BE2C (cell line): Measurements from ENCODE around the gene KCNAB2.

Experiments
- DNase-seq: peaks from one replicate; pipeline ENCODE4 v3.0.0-alpha.2; 2020
- H3K27me3 ChIP-seq: fragments of 250-450 bp; sonication (Bioruptor Pico); 2 replicates; pipeline ENCODE4 v1.5.1; 2020; ENCODE audit warnings: mild to moderate bottlenecking
- H3K36me3 ChIP-seq: fragments of 250-450 bp; sonication (Bioruptor Pico); 2 replicates; pipeline ENCODE4 v1.5.1; 2020; ENCODE audit warnings: mild to moderate bottlenecking
- H3K4me1 ChIP-seq: fragments of 250-450 bp; sonication (Bioruptor Pico); 2 replicates; pipeline ENCODE4 v1.5.1; 2020
- H3K4me3 ChIP-seq: 2 replicates; pipeline ENCODE4 v1.5.1; 2011; ENCODE audit warnings: low read depth, low read length
- H3K9me3 ChIP-seq: fragments of 250-450 bp; sonication (Bioruptor Pico); 2 replicates; pipeline ENCODE4 v1.5.1; 2020
- CTCF ChIP-seq: IDR thresholded peaks from 2 replicates; pipeline ENCODE4 v1.5.1; 2012; ENCODE audit warnings: mild to moderate bottlenecking, low read depth, low read length

KCNAB2 gene

GRCh38 chr1:6134206-6134605 is 88.5 kb downstream of the KCNAB2 start:
- no peak for DNase-seq
- no peaks in the 10 kb centered on the region for H3K4me1 ChIP-seq
- no peaks in the 10 kb centered on the region for H3K36me3 ChIP-seq
- H3K9me3 ChIP-seq = no peaks in the 10 kb centered on the region
- H3K4me3 ChIP-seq = no peak overlapping the region
- no peaks in the 10 kb centered on the region for H3K27me3 ChIP-seq
- TF ChIP-seq CTCF = no peak

DNA sequence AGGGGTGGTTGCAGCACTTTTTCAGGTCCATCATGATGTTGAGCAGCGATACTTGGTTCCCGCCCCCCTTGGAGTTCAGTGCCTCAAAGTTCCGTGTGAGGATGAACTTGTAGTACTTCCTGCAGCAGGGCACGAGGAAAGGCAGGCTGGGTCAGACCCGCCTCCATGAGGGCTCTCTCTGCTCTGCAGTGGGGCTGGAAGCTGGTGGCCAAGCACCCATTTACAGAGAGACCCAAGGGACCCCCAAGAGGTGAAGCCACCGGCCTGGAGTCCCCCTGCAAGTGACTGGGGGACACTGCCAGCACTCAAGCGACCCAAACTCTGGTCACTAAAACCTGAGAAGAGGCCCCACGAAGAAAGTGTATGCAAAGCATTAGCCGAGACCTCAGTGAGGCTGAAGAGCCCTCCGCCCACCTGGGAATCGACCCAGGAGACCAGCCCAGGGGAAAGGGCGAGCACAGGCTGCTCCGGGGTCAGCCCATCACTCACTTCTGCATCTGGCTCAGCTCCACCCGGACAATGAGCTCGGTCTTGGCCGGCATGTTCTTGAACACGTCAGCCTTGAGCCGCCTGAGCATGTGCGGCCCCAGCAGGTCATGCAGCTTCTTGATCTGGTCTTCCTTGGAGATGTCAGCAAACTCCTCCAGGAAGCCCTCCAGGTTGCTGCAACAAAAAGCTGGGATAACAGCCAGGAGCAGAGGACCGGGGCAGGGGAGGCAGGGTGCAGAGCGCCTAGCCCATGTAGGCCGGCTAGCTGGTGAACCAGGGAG is 89.2 kb downstream of the KCNAB2 start:
- H3K36me3 ChIP-seq = no peaks in the 10 kb centered on the region
- no peak overlapping the region for H3K4me3 ChIP-seq
- H3K4me1 ChIP-seq = no peaks in the 10 kb centered on the region
- H3K27me3 ChIP-seq = no peaks in the 10 kb centered on the region
- no peaks in the 10 kb centered on the region for H3K9me3 ChIP-seq
- DNase-seq = no peak
- no peak for TF ChIP-seq CTCF

GRCh38 chr1:6136516-6137220 is 91.0 kb downstream of the KCNAB2 start:
- Histone ChIP-seq H3K27me3 (no peaks in the 10 kb centered on the region), H3K9me3 (no peaks in the 10 kb centered on the region), H3K4me3 (no peak overlapping the region), H3K4me1 (no peaks in the 10 kb centered on the region), H3K36me3 (no peaks in the 10 kb centered on the region)
- no peak for DNase-seq
- no peak for TF ChIP-seq CTCF

- Histone ChIP-seq H3K9me3 (no peaks in the 10 kb centered on the region), H3K4me3 (no peak overlapping the region), H3K36me3 (no peaks in the 10 kb centered on the region), H3K27me3 (no peaks in the 10 kb centered on the region), H3K4me1 (no peaks in the 10 kb centered on the region)
- DNase-seq = no peak
- no peak; the same call in 1 of the 2 replicates for TF ChIP-seq CTCF
These were observed 92.1 kb downstream of the KCNAB2 start for GRCh38 chr1:6137758-6138157.

DNA sequence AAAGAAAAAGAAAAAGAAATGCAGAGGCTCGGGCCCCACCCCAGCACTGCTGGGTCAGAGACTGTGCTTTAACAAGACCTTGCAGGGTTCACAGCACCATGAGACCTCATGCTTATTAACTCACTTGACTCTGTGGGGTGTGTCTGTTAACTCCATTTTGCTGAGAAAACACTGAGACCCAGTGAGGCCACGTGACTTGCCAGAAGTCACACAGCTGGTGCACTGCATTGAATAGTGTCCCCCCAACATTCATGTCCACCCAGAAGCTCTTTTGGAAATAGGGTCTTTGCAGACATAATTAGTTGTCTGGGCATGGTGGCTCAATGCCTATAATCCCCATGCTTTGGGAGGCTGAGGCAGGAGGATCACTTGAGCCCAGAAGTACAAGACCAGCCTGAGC is 94.7 kb downstream of the KCNAB2 start:
- Histone ChIP-seq H3K9me3 (no peaks in the 10 kb centered on the region), H3K4me1 (no peaks in the 10 kb centered on the region), H3K27me3 (no peaks in the 10 kb centered on the region), H3K36me3 (no peaks in the 10 kb centered on the region), H3K4me3 (no peak overlapping the region)
- no peak for TF ChIP-seq CTCF
- no peak for DNase-seq

- no peaks in the 10 kb centered on the region for H3K9me3 ChIP-seq
- no peaks in the 10 kb centered on the region for H3K27me3 ChIP-seq
- TF ChIP-seq CTCF = peak; percentile 18; the same call in 1 of the 2 replicates
- H3K4me1 ChIP-seq = no peaks in the 10 kb centered on the region
- no peak for DNase-seq
- no peaks in the 10 kb centered on the region for H3K36me3 ChIP-seq
- no peak overlapping the region for H3K4me3 ChIP-seq
These were observed 95.9 kb downstream of the KCNAB2 start for GRCh38 chr1:6141592-6141991.
